ENCODE results near the gene ZDHHC17.
A peak's percentile ranks its signal among the peaks of the same experiment; 100 is the strongest.

The ZDHHC17 gene

DNA sequence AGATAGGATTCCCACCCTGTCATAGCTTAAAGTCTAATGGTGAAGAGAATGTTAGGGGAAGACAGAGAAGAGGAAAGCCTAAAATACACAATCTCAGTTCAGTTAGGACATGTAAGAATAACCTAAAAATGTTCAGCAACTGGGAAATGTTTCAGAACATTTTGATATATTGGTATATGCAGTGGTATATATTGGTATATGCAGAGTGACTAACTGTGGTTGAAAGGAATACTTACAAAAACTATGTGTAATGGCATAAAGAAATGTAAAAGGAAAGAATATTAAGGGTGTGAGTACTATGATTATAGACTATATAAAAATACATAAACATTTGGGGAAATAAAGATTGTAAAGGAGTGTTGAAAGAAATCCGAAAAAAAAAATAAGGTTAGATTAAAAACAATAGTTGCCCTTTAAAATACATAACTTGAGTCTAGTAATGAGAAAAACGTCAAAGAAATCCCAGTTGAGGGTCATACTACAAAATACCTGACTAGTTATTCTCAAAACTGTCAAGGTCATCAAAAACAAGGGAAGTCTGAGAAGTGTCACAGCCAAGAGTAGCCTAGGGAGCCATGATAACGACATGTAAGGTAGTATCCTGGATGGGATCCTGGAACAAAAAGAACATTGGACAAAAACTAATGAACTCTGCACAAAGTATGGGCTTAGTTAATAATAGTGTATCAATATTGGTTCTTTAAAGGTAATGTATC, 25.6 kb downstream of the ZDHHC17 start:
- no peak overlapping the region for H4K12ac ChIP-seq (ENCODE audit: low read depth, low read length)
- no peak overlapping the region for H3K18ac ChIP-seq (ENCODE audit: low read length)
- no peak overlapping the region for H2BK5ac ChIP-seq (ENCODE audit: low read depth, low read length, poor library complexity)
- no peak overlapping the region for H3K4me3 ChIP-seq (ENCODE audit: low read depth, low read length)
- H3K9ac ChIP-seq (ENCODE audit: low read length), result no peak overlapping the region
- no peak overlapping the region for H3K14ac ChIP-seq (ENCODE audit: low read length)
- no peak overlapping the region for H3K23ac ChIP-seq (ENCODE audit: low read length)
- no peaks in the 10 kb centered on the region for H3K27me3 ChIP-seq (ENCODE audit: insufficient read depth, low read length)
- H3K9me3 ChIP-seq (ENCODE audit: insufficient read depth, low read depth, low read length), result no peaks in the 10 kb centered on the region
- no peaks in the 10 kb centered on the region for H3K79me2 ChIP-seq (ENCODE audit: control insufficient read depth, insufficient read depth, low read length, poor library complexity)
- no peak overlapping the region for H2AK5ac ChIP-seq (ENCODE audit: low read length)
- no peak overlapping the region for H3K4me2 ChIP-seq (ENCODE audit: low read length)
- no peak overlapping the region for H2BK12ac ChIP-seq (ENCODE audit: low read length)
- H3K36me3 ChIP-seq (ENCODE audit: control insufficient read depth in 1 of 2, insufficient read depth in 2 of 2, low read length in 2 of 2), result no peaks in the 10 kb centered on the region
- no peaks in the 10 kb centered on the region for H3K79me1 ChIP-seq (ENCODE audit: low read length)
- no peak overlapping the region for H4K91ac ChIP-seq (ENCODE audit: low read depth, low read length)
- H2BK120ac ChIP-seq (ENCODE audit: insufficient read depth, low read length, poor library complexity), result no peak overlapping the region
- no peak overlapping the region for H3K27ac ChIP-seq (ENCODE audit: low read depth, low read length)
- peaks cover 0 to 5% of the 10 kb centered on the region in 2 experiments for H3K4me1 ChIP-seq (ENCODE audit: control insufficient read depth in 1 of 2, insufficient read depth in 2 of 2, low read length in 2 of 2)
- H4K8ac ChIP-seq (ENCODE audit: low read depth, low read length), result no peak overlapping the region
- DNase-seq, result no peak
- 100% methylated on average over 1 of the region's 3 CpGs for WGBS (ENCODE audit: extremely low coverage, insufficient coverage, insufficient read length)
- no peak overlapping the region for H2AFZ ChIP-seq (ENCODE audit: insufficient read depth, low read length, poor library complexity)
- H3K4ac ChIP-seq (ENCODE audit: low read depth, low read length), result no peak overlapping the region

DNA sequence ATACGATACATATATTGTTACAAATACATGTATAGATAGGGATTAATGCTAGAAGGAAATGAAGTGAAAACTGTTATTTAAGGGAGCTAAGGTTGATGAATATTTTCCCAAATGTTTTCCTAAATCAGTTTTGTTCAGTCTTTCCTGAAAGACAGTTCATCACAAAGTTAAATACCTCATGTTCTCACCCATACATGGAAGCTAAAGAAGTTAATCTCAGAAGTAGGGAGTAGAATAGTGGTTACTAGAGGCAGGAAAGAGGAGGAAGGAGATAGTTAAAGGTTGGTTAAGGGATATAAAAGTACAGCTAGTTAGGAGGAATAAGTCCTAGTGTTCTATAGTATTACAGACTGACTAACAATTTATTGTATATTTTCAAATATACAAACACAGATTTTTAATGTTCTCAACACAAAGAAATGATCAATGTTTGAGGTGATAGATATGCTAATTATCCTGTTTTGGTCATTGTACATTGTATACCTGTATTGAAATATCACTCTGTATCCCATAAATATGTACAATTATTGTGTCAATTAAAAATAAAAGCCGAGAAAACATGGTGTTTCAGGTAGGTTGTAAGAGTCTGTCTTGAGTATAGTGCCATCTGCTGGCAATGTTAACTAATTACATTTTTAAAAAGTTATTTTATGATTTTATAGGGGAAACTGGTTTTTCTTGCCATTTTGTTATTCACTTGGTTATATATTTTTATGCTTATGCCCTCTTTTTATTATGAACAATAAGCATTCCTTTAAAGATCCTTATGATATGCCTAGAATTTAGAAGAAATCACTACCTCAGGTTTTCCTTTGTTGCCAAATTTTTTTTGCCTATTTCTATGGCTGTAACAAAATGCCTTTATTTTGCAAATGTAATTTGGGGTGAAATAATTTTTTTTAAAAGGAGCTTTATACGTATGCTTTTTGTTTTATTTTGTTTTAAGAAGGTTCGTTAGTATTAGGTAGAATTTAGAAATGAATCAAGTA, 26.9 kb downstream of the ZDHHC17 start:
- H4K8ac ChIP-seq (ENCODE audit: low read depth, low read length), result no peak overlapping the region
- H2BK12ac ChIP-seq (ENCODE audit: low read length), result no peak overlapping the region
- H4K12ac ChIP-seq (ENCODE audit: low read depth, low read length), result no peak overlapping the region
- H3K79me1 ChIP-seq (ENCODE audit: low read length), result no peaks in the 10 kb centered on the region
- no peaks in the 10 kb centered on the region for H3K9me3 ChIP-seq (ENCODE audit: insufficient read depth, low read depth, low read length)
- no peak overlapping the region for H3K4me2 ChIP-seq (ENCODE audit: low read length)
- H3K18ac ChIP-seq (ENCODE audit: low read length), result no peak overlapping the region
- H3K4ac ChIP-seq (ENCODE audit: low read depth, low read length), result no peak overlapping the region
- H3K79me2 ChIP-seq (ENCODE audit: control insufficient read depth, insufficient read depth, low read length, poor library complexity), result no peaks in the 10 kb centered on the region
- H2BK120ac ChIP-seq (ENCODE audit: insufficient read depth, low read length, poor library complexity), result no peak overlapping the region
- peaks cover 0 to 3% of the 10 kb centered on the region in 2 experiments for H3K4me1 ChIP-seq (ENCODE audit: control insufficient read depth in 1 of 2, insufficient read depth in 2 of 2, low read length in 2 of 2)
- no peak overlapping the region for H2AK5ac ChIP-seq (ENCODE audit: low read length)
- no peak overlapping the region for H3K4me3 ChIP-seq (ENCODE audit: low read depth, low read length)
- DNase-seq, result peak in 1 of 2 donors; percentile 59
- WGBS (ENCODE audit: extremely low coverage, insufficient coverage, insufficient read length), result 100% methylated on average over 1 of the region's 4 CpGs
- no peak overlapping the region for H4K91ac ChIP-seq (ENCODE audit: low read depth, low read length)
- no peak overlapping the region for H2BK5ac ChIP-seq (ENCODE audit: low read depth, low read length, poor library complexity)
- no peak overlapping the region for H3K23ac ChIP-seq (ENCODE audit: low read length)
- H3K27ac ChIP-seq (ENCODE audit: low read depth, low read length), result no peak overlapping the region
- H3K36me3 ChIP-seq (ENCODE audit: control insufficient read depth in 1 of 2, insufficient read depth in 2 of 2, low read length in 2 of 2), result no peaks in the 10 kb centered on the region
- H3K14ac ChIP-seq (ENCODE audit: low read length), result no peak overlapping the region
- no peak overlapping the region for H3K9ac ChIP-seq (ENCODE audit: low read length)
- no peak overlapping the region for H2AFZ ChIP-seq (ENCODE audit: insufficient read depth, low read length, poor library complexity)
- H3K27me3 ChIP-seq (ENCODE audit: insufficient read depth, low read length), result no peaks in the 10 kb centered on the region

DNA sequence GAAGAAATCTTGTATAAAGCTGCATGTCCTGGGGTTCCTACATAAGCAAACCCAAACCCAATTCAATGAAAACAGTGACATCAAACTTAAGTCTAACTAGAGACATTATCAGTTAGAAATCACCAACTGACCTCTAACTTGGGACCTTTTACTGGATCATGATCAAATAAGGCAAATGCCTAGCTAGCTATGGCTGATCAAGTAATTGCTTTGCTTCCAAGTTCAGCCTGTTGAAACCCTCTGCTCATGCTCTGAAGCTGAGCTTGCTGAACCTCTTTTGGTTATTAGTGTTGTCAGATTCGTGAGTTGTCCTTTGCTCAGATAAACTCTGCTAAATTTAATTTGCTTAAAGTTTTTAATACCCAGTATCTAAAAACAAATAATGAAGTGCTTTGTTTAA, 28.9 kb downstream of the ZDHHC17 start:
- Histone ChIP-seq H4K12ac (ENCODE audit: low read depth, low read length) (no peak overlapping the region), H2BK5ac (ENCODE audit: low read depth, low read length, poor library complexity) (no peak overlapping the region), H2AK5ac (ENCODE audit: low read length) (no peak overlapping the region), H4K91ac (ENCODE audit: low read depth, low read length) (no peak overlapping the region), H2AFZ (ENCODE audit: insufficient read depth, low read length, poor library complexity) (no peak overlapping the region), H3K4ac (ENCODE audit: low read depth, low read length) (no peak overlapping the region), H3K9me3 (ENCODE audit: insufficient read depth, low read depth, low read length) (no peaks in the 10 kb centered on the region), H3K4me2 (ENCODE audit: low read length) (no peak overlapping the region), H3K4me1 (ENCODE audit: control insufficient read depth in 1 of 2, insufficient read depth in 2 of 2, low read length in 2 of 2) (peaks cover 0 to 3% of the 10 kb centered on the region in 2 experiments), H3K4me3 (ENCODE audit: low read depth, low read length) (no peak overlapping the region), H3K18ac (ENCODE audit: low read length) (no peak overlapping the region), H4K8ac (ENCODE audit: low read depth, low read length) (no peak overlapping the region), H3K14ac (ENCODE audit: low read length) (no peak overlapping the region), H3K23ac (ENCODE audit: low read length) (no peak overlapping the region), H3K27me3 (ENCODE audit: insufficient read depth, low read length) (no peaks in the 10 kb centered on the region), H3K79me2 (ENCODE audit: control insufficient read depth, insufficient read depth, low read length, poor library complexity) (no peaks in the 10 kb centered on the region), H3K27ac (ENCODE audit: low read depth, low read length) (no peak overlapping the region), H2BK12ac (ENCODE audit: low read length) (no peak overlapping the region), H3K9ac (ENCODE audit: low read length) (no peak overlapping the region), H2BK120ac (ENCODE audit: insufficient read depth, low read length, poor library complexity) (no peak overlapping the region), H3K79me1 (ENCODE audit: low read length) (no peaks in the 10 kb centered on the region), H3K36me3 (ENCODE audit: control insufficient read depth in 1 of 2, insufficient read depth in 2 of 2, low read length in 2 of 2) (no peaks in the 10 kb centered on the region)
- DNase-seq, result no peak
- no CpG with 5 or more reads among the region's 1 CpG for WGBS (ENCODE audit: extremely low coverage, insufficient coverage, insufficient read length)

DNA sequence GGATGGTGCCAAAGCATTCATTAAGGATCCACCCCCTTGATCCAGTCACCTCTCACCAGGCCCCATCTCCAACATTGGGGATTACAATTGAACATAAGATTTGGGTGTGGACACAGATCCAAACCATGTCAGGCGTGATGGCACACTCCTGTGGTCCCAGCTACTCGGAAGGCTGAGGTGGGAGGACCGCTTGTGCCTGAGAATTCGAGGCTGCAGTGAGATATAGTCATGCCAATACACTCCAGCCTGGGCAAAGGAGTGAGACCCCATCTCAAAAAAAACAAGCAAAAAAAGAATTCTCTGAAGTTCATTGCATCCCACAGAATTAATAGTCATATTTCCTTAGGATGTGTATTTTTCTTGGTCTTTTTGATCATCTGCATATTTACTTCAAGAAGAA, 34.9 kb downstream of the ZDHHC17 start:
- no peak overlapping the region for H4K8ac ChIP-seq (ENCODE audit: low read depth, low read length)
- H3K9ac ChIP-seq (ENCODE audit: low read length), result no peak overlapping the region
- no peak overlapping the region for H3K23ac ChIP-seq (ENCODE audit: low read length)
- DNase-seq, result no peak
- no CpG with 5 or more reads among the region's 4 CpGs for WGBS (ENCODE audit: extremely low coverage, insufficient coverage, insufficient read length)
- no peak overlapping the region for H3K4me2 ChIP-seq (ENCODE audit: low read length)
- H2BK12ac ChIP-seq (ENCODE audit: low read length), result no peak overlapping the region
- no peak overlapping the region for H3K27ac ChIP-seq (ENCODE audit: low read depth, low read length)
- H4K12ac ChIP-seq (ENCODE audit: low read depth, low read length), result no peak overlapping the region
- H2AFZ ChIP-seq (ENCODE audit: insufficient read depth, low read length, poor library complexity), result no peak overlapping the region
- no peaks in the 10 kb centered on the region for H3K27me3 ChIP-seq (ENCODE audit: insufficient read depth, low read length)
- no peak overlapping the region for H3K4ac ChIP-seq (ENCODE audit: low read depth, low read length)
- no peak overlapping the region for H3K18ac ChIP-seq (ENCODE audit: low read length)
- no peaks in the 10 kb centered on the region for H3K4me1 ChIP-seq (ENCODE audit: control insufficient read depth in 1 of 2, insufficient read depth in 2 of 2, low read length in 2 of 2)
- H2AK5ac ChIP-seq (ENCODE audit: low read length), result no peak overlapping the region
- H3K79me2 ChIP-seq (ENCODE audit: control insufficient read depth, insufficient read depth, low read length, poor library complexity), result no peaks in the 10 kb centered on the region
- H3K9me3 ChIP-seq (ENCODE audit: insufficient read depth, low read depth, low read length), result no peaks in the 10 kb centered on the region
- no peak overlapping the region for H3K4me3 ChIP-seq (ENCODE audit: low read depth, low read length)
- H3K14ac ChIP-seq (ENCODE audit: low read length), result no peak overlapping the region
- H3K36me3 ChIP-seq (ENCODE audit: control insufficient read depth in 1 of 2, insufficient read depth in 2 of 2, low read length in 2 of 2), result peaks cover 3 to 4% of the 10 kb centered on the region in 2 experiments
- no peaks in the 10 kb centered on the region for H3K79me1 ChIP-seq (ENCODE audit: low read length)
- no peak overlapping the region for H4K91ac ChIP-seq (ENCODE audit: low read depth, low read length)
- H2BK5ac ChIP-seq (ENCODE audit: low read depth, low read length, poor library complexity), result no peak overlapping the region
- no peak overlapping the region for H2BK120ac ChIP-seq (ENCODE audit: insufficient read depth, low read length, poor library complexity)

Data from trophoblast cell (in vitro differentiated cells and primary cell).